ENCODE results near the gene ANO2. TPM values are rescaled to one million over a fixed set of nuclear protein-coding genes. Genes with fewer than 3 reads are reported as not detected.

Gene ANO2
- total and polyA plus RNA-seq, 2 donors (not counting 3 experiments of a cell fraction or from before 2014, with no cell fraction given) = 15.4 to 65.0 TPM

GRCh38 chr12:5912437-5913334, 32.4 kb downstream of the ANO2 start:
- FAIRE-seq (no peak), DNase-seq (ENCODE audit: low read depth, low spot score) (no peak)
- H3K4me2 ChIP-seq (ENCODE audit: insufficient read depth, low read length) = no peak overlapping the region
- no peaks in the 10 kb centered on the region for H3K9me1 ChIP-seq (replicated peaks; ENCODE audit: control insufficient read depth, extremely low read depth, insufficient read depth, low read length)
- ChIA-PET CTCF (no interaction called here), POLR2A (no interaction called here)
- no TSS peak for BruUV-seq (replicated peaks)
- H3K36me3 ChIP-seq (ENCODE audit: control insufficient read depth in 2 of 2, extremely low read depth in 1 of 2, insufficient read depth in 2 of 2, low read length in 2 of 2) = peaks cover 23 to 64% of the 10 kb centered on the region in 2 experiments
- intact Hi-C loops (cut with micrococcal nuclease) = no loop called here
- H4K20me1 ChIP-seq (replicated peaks; ENCODE audit: control insufficient read depth, extremely low read depth, insufficient read depth, low read length) = peaks cover 6% of the 10 kb centered on the region
- H3K79me2 ChIP-seq (ENCODE audit: control insufficient read depth, insufficient read depth, low read length) = no peaks in the 10 kb centered on the region
- no peak overlapping the region for H3K4me3 ChIP-seq (replicated peaks in 1 of 3; ENCODE audit: insufficient read depth in 1 of 3, low read depth in 1 of 3, low read length in 3 of 3)
- no peaks in the 10 kb centered on the region for H3K27me3 ChIP-seq (ENCODE audit: control insufficient read depth in 2 of 2, insufficient read depth in 2 of 2, low read length in 2 of 2)
- H3K4me1 ChIP-seq (ENCODE audit: control insufficient read depth, extremely low read depth, insufficient read depth, low read length) = no peaks in the 10 kb centered on the region
- no peaks in the 10 kb centered on the region for H3K9me3 ChIP-seq (replicated peaks; ENCODE audit: control insufficient read depth, insufficient read depth, low read length)
- dilution Hi-C loops (cut with MboI; ENCODE audit: extremely low pct_ligation_motif_present, low sequenced_read_pairs) = no loop called here
- H2AFZ ChIP-seq (ENCODE audit: low read depth, low read length) = no peak overlapping the region
- no peak overlapping the region for H3K9ac ChIP-seq (replicated peaks; ENCODE audit: extremely low read depth, insufficient read depth, low read length)
- peak; percentile 30 to 52 for TF ChIP-seq CTCF (IDR thresholded peaks at IDR 0.05; ENCODE audit: extremely low read depth in 1 of 2, insufficient read depth in 1 of 2, low read depth in 1 of 2, low read length in 2 of 2)
- TF ChIP-seq MAX (IDR thresholded peaks at IDR 0.05; ENCODE audit: insufficient read depth, insufficient read length) = no peak
- no peak overlapping the region for H3K27ac ChIP-seq (ENCODE audit: insufficient read depth, low read depth, low read length)

- dilution Hi-C loops (cut with MboI; ENCODE audit: extremely low pct_ligation_motif_present, low sequenced_read_pairs) (no loop called here), intact Hi-C loops (cut with micrococcal nuclease) (no loop called here)
- Histone ChIP-seq H3K9me3 (replicated peaks; ENCODE audit: control insufficient read depth, insufficient read depth, low read length) (no peaks in the 10 kb centered on the region), H2AFZ (ENCODE audit: low read depth, low read length) (no peak overlapping the region), H3K27ac (ENCODE audit: insufficient read depth, low read depth, low read length) (no peak overlapping the region), H3K9ac (replicated peaks; ENCODE audit: extremely low read depth, insufficient read depth, low read length) (no peak overlapping the region), H3K9me1 (replicated peaks; ENCODE audit: control insufficient read depth, extremely low read depth, insufficient read depth, low read length) (no peaks in the 10 kb centered on the region), H3K4me3 (replicated peaks in 1 of 3; ENCODE audit: insufficient read depth in 1 of 3, low read depth in 1 of 3, low read length in 3 of 3) (no peak overlapping the region), H3K27me3 (ENCODE audit: control insufficient read depth in 2 of 2, insufficient read depth in 2 of 2, low read length in 2 of 2) (no peaks in the 10 kb centered on the region), H3K36me3 (ENCODE audit: control insufficient read depth in 2 of 2, extremely low read depth in 1 of 2, insufficient read depth in 2 of 2, low read length in 2 of 2) (peaks cover 21 to 65% of the 10 kb centered on the region in 2 experiments), H3K4me1 (ENCODE audit: control insufficient read depth, extremely low read depth, insufficient read depth, low read length) (no peaks in the 10 kb centered on the region), H3K79me2 (ENCODE audit: control insufficient read depth, insufficient read depth, low read length) (no peaks in the 10 kb centered on the region), H4K20me1 (replicated peaks; ENCODE audit: control insufficient read depth, extremely low read depth, insufficient read depth, low read length) (peaks cover 6% of the 10 kb centered on the region), H3K4me2 (ENCODE audit: insufficient read depth, low read length) (no peak overlapping the region)
- ChIA-PET POLR2A (no interaction called here), CTCF (no interaction called here)
- no TSS peak for BruUV-seq (replicated peaks)
- TF ChIP-seq GATA2 (IDR thresholded peaks at IDR 0.05; ENCODE audit: insufficient read depth, insufficient read length, low read depth, low read length) (no peak), POLR2AphosphoS5 (IDR thresholded peaks at IDR 0.05; ENCODE audit: insufficient read depth, low read depth, low read length) (no peak)
- FAIRE-seq (no peak), DNase-seq (ENCODE audit: low read depth, low spot score) (no peak)
Observed at GRCh38 chr12:5912011-5912410, 33.0 kb downstream of the ANO2 start.
